ENCODE measurements around the gene RASA3. TPM values are rescaled to one million over a fixed set of nuclear protein-coding genes. Genes with fewer than 3 reads are reported as not detected.

RASA3 gene
- total and polyA plus RNA-seq, 10 of the 15 experiments (the other 5 are each of a cell fraction or from before 2014, with no cell fraction given): 0.79 to 33.9 (median 17.6) TPM

DNA sequence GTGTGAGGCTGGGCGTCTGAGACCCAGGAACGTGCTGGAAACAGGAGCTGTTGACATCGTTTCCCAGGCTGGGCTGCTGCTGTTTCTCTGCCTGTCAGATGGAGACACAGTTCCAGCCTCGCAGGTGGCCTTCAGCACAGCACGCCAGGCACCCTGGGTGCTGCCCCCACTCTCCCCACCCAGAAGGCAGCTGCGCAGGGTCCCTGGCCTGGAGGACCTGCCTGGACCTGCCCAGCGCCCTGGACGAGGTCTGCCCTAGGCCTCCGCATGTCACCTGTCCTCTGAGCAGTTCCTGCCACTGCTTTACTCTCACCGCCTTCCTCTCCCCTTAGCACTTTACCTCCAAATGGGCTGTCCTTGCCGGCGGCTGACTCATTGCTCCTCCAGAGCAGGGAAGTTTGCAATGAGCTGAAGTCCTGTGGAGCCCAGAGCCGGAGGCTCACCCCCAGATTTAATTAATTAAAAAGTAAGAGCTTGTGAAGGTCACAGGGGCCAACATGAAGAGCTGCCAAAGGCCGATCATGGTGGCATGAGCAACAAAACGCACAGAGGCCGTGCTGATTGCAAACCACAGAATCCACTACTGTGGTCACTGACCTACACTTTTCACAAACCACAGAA lies 190.7 kb downstream of the RASA3 start:
- FAIRE-seq (no peak), DNase-seq (ENCODE audit: low read depth, low spot score) (no peak), ATAC-seq (no peak)
- ChIA-PET POLR2A (interaction anchor here (1.0 kb wide), 1 partner anchor 19 kb away, joined by 3 read pairs; no protein-coding TSS in a partner anchor), RAD21 (ENCODE audit: unreplicated experiment) (no interaction called here), SMC1A (ENCODE audit: uncharacterized antibody, unreplicated experiment) (no interaction called here), CTCF (interaction anchor here (0.9 kb wide), 1 partner anchor 8 kb away, joined by 3 read pairs; no protein-coding TSS in a partner anchor)
- Histone ChIP-seq H3K79me2 (ENCODE audit: control insufficient read depth, insufficient read depth, low read length) (no peaks in the 10 kb centered on the region), H3K4me1 (ENCODE audit: control insufficient read depth, insufficient read depth, low read length) (no peaks in the 10 kb centered on the region), H2AFZ (ENCODE audit: control insufficient read depth, low read depth, low read length) (no peak overlapping the region), H3K9ac (ENCODE audit: control insufficient read depth, insufficient read depth, low read length) (no peak overlapping the region), H3K4me3 (no peak overlapping the region), H3K36me3 (ENCODE audit: control insufficient read depth in 2 of 2, insufficient read depth in 2 of 2, low read length in 1 of 2) (no peaks in the 10 kb centered on the region), H3K4me2 (ENCODE audit: control insufficient read depth, insufficient read depth) (no peak overlapping the region), H3K9me3 (replicated peaks; ENCODE audit: control insufficient read depth, insufficient read depth, low read length) (no peaks in the 10 kb centered on the region), H4K20me1 (ENCODE audit: control insufficient read depth, insufficient read depth) (no peaks in the 10 kb centered on the region), H3K27ac (ENCODE audit: control insufficient read depth, insufficient read depth) (no peak overlapping the region), H3K27me3 (replicated peaks in 1 of 2; ENCODE audit: control insufficient read depth in 2 of 2, insufficient read depth in 2 of 2, low read length in 1 of 2) (no peaks in the 10 kb centered on the region; a peak in 1 of 4 replicates)
- no TSS peak for BruUV-seq (replicated peaks)
- in situ Hi-C loops (cut with MboI) (no loop called here), intact Hi-C loops (cut with micrococcal nuclease; ENCODE audit: unreplicated experiment) (no loop called here)
- WGBS (ENCODE audit: insufficient coverage, insufficient replicate concordance, low lambda C conversion rate, missing lambda C conversion rate): 29% methylated on average over 16 of the region's 16 CpGs
- TF ChIP-seq, protein P1, sequence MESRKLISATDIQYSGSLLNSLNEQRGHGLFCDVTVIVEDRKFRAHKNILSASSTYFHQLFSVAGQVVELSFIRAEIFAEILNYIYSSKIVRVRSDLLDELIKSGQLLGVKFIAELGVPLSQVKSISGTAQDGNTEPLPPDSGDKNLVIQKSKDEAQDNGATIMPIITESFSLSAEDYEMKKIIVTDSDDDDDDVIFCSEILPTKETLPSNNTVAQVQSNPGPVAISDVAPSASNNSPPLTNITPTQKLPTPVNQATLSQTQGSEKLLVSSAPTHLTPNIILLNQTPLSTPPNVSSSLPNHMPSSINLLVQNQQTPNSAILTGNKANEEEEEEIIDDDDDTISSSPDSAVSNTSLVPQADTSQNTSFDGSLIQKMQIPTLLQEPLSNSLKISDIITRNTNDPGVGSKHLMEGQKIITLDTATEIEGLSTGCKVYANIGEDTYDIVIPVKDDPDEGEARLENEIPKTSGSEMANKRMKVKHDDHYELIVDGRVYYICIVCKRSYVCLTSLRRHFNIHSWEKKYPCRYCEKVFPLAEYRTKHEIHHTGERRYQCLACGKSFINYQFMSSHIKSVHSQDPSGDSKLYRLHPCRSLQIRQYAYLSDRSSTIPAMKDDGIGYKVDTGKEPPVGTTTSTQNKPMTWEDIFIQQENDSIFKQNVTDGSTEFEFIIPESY (IDR thresholded peaks at IDR 0.05): no peak
- TF ChIP-seq ZNF217 (IDR thresholded peaks at IDR 0.05) (no peak), RAD21 (IDR thresholded peaks at IDR 0.05; ENCODE audit: insufficient read depth, low read depth, low read length) (no peak), KAT2A (conservative IDR thresholded peaks at IDR 0.05; ENCODE audit: control insufficient read depth, low read depth, low read length) (no peak), BRCA1 (IDR thresholded peaks at IDR 0.05; ENCODE audit: low read depth, low read length) (no peak), NFYA (IDR thresholded peaks at IDR 0.05; ENCODE audit: borderline replicate concordance, low read depth, low read length) (no peak), NRF1 (conservative IDR thresholded peaks at IDR 0.05; ENCODE audit: low read depth, low read length) (no peak), SP1 (IDR thresholded peaks at IDR 0.05; ENCODE audit: low read depth, low read length) (no peak), CBX3 (IDR thresholded peaks at IDR 0.05; ENCODE audit: borderline replicate concordance, low read depth) (no peak), POLR2AphosphoS5 (IDR thresholded peaks at IDR 0.05; ENCODE audit: low read length) (no peak), EGR1 (IDR thresholded peaks at IDR 0.05; ENCODE audit: borderline replicate concordance in 1 of 2, low read depth in 2 of 2, low read length in 2 of 2) (no peak)
- TF ChIP-seq, protein P2, sequence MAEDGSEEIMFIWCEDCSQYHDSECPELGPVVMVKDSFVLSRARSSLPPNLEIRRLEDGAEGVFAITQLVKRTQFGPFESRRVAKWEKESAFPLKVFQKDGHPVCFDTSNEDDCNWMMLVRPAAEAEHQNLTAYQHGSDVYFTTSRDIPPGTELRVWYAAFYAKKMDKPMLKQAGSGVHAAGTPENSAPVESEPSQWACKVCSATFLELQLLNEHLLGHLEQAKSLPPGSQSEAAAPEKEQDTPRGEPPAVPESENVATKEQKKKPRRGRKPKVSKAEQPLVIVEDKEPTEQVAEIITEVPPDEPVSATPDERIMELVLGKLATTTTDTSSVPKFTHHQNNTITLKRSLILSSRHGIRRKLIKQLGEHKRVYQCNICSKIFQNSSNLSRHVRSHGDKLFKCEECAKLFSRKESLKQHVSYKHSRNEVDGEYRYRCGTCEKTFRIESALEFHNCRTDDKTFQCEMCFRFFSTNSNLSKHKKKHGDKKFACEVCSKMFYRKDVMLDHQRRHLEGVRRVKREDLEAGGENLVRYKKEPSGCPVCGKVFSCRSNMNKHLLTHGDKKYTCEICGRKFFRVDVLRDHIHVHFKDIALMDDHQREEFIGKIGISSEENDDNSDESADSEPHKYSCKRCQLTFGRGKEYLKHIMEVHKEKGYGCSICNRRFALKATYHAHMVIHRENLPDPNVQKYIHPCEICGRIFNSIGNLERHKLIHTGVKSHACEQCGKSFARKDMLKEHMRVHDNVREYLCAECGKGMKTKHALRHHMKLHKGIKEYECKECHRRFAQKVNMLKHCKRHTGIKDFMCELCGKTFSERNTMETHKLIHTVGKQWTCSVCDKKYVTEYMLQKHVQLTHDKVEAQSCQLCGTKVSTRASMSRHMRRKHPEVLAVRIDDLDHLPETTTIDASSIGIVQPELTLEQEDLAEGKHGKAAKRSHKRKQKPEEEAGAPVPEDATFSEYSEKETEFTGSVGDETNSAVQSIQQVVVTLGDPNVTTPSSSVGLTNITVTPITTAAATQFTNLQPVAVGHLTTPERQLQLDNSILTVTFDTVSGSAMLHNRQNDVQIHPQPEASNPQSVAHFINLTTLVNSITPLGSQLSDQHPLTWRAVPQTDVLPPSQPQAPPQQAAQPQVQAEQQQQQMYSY (CRISPR knock-in tag; IDR thresholded peaks at IDR 0.05): no peak
- TF ChIP-seq, protein P3, sequence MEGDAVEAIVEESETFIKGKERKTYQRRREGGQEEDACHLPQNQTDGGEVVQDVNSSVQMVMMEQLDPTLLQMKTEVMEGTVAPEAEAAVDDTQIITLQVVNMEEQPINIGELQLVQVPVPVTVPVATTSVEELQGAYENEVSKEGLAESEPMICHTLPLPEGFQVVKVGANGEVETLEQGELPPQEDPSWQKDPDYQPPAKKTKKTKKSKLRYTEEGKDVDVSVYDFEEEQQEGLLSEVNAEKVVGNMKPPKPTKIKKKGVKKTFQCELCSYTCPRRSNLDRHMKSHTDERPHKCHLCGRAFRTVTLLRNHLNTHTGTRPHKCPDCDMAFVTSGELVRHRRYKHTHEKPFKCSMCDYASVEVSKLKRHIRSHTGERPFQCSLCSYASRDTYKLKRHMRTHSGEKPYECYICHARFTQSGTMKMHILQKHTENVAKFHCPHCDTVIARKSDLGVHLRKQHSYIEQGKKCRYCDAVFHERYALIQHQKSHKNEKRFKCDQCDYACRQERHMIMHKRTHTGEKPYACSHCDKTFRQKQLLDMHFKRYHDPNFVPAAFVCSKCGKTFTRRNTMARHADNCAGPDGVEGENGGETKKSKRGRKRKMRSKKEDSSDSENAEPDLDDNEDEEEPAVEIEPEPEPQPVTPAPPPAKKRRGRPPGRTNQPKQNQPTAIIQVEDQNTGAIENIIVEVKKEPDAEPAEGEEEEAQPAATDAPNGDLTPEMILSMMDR (IDR thresholded peaks at IDR 0.05 in 2 of 3, conservative IDR thresholded peaks at IDR 0.05 in 1 of 3; ENCODE audit: control insufficient read depth in 2 of 3, extremely low read depth in 1 of 3, insufficient read depth in 1 of 3, low read depth in 3 of 3, low read length in 3 of 3): no peak

Measured in GM12878 (cell line).